HepG2 (cell line): ENCODE measurements around the gene TEDC1. TPM values are rescaled to one million over a fixed set of nuclear protein-coding genes. Genes with fewer than 3 reads are reported as not detected.

Experiments used
- ARID3A ChIP-seq: IDR thresholded peaks from 2 replicates; pipeline ENCODE4 v1.6.1; 2012; ENCODE audit warnings: low read depth, low read length, improper control_type of control experiment
- ATF1 ChIP-seq: IDR thresholded peaks from 2 replicates; pipeline ENCODE4 v1.6.1; 2016; ENCODE audit warnings: mild to moderate bottlenecking, control low read depth
- CTCF ChIP-seq: sonication (generic); formaldehyde crosslinking; IDR thresholded peaks from 2 replicates; pipeline ENCODE4 v1.5.0; 2020; ENCODE audit warnings: mild to moderate bottlenecking, missing genetic modification reagents, moderate library complexity
- DRAP1 ChIP-seq: IDR thresholded peaks from 2 replicates; pipeline ENCODE4 v1.6.1; 2016; ENCODE audit warnings: missing genetic modification reagents, missing compliant biosample characterization
- IRF2 ChIP-seq: IDR thresholded peaks from 2 replicates; pipeline ENCODE4 v1.6.1; 2018; ENCODE audit warnings: missing genetic modification reagents, missing compliant biosample characterization
- JUND ChIP-seq: sonication (generic); formaldehyde crosslinking; IDR thresholded peaks from 2 replicates; pipeline ENCODE4 v1.8.0; 2022; ENCODE audit warnings: mild to moderate bottlenecking, missing genetic modification reagents
- MEF2D ChIP-seq: sonication (generic); formaldehyde crosslinking; IDR thresholded peaks from 2 replicates; pipeline ENCODE4 v1.5.1; 2020; ENCODE audit warnings: mild to moderate bottlenecking, missing genetic modification reagents
- MTA1 ChIP-seq: sonication (generic); formaldehyde crosslinking; IDR thresholded peaks from 2 replicates; pipeline ENCODE4 v1.4.0; 2020; ENCODE audit warnings: missing genetic modification reagents, mild to moderate bottlenecking, borderline replicate concordance
- NFKB2 ChIP-seq: sonication (generic); formaldehyde crosslinking; IDR thresholded peaks from 2 replicates; pipeline ENCODE4 v1.4.0; 2020; ENCODE audit warnings: missing genetic modification reagents, borderline replicate concordance
- NKX3-1 ChIP-seq: sonication (generic); formaldehyde crosslinking; IDR thresholded peaks from 2 replicates; pipeline ENCODE4 v1.5.0; 2020; ENCODE audit warnings: missing genetic modification reagents
- PPARG ChIP-seq: conservative IDR thresholded peaks from 2 replicates; pipeline ENCODE4 v1.6.1; 2016; ENCODE audit warnings: missing biosample characterization, missing genetic modification reagents
- RCOR2 ChIP-seq: IDR thresholded peaks from 2 replicates; pipeline ENCODE4 v1.6.1; 2016; ENCODE audit warnings: missing biosample characterization, missing genetic modification reagents
- TRIM24 ChIP-seq: sonication (generic); formaldehyde crosslinking; IDR thresholded peaks from 2 replicates; pipeline ENCODE4 v1.8.0; 2022; ENCODE audit warnings: mild to moderate bottlenecking, missing genetic modification reagents
- ZBTB7B ChIP-seq: sonication (generic); formaldehyde crosslinking; IDR thresholded peaks from 2 replicates; pipeline ENCODE4 v1.4.0; 2020; ENCODE audit warnings: missing genetic modification reagents
- ZFYVE20 ChIP-seq: sonication (generic); formaldehyde crosslinking; IDR thresholded peaks from 2 replicates; pipeline ENCODE4 v1.8.0; 2023; ENCODE audit warnings: low read depth, mild to moderate bottlenecking, moderate library complexity, missing genetic modification reagents, borderline replicate concordance
- ZGPAT ChIP-seq: IDR thresholded peaks from 2 replicates; pipeline ENCODE4 v1.6.1; 2016; ENCODE audit warnings: mild to moderate bottlenecking
- ZNF121 ChIP-seq: sonication (generic); formaldehyde crosslinking; IDR thresholded peaks from 2 replicates; pipeline ENCODE4 v1.5.0; 2020; ENCODE audit warnings: mild to moderate bottlenecking, missing genetic modification reagents
- ZNF337 ChIP-seq: sonication (generic); formaldehyde crosslinking; IDR thresholded peaks from 2 replicates; pipeline ENCODE4 v1.5.1; 2020; ENCODE audit warnings: missing genetic modification reagents, low read depth, mild to moderate bottlenecking, borderline replicate concordance
- ZNF350 ChIP-seq: sonication (generic); formaldehyde crosslinking; IDR thresholded peaks from 2 replicates; pipeline ENCODE4 v1.4.0; 2020; ENCODE audit warnings: mild to moderate bottlenecking, low read depth, missing genetic modification reagents, borderline replicate concordance
- ZNF354B ChIP-seq: sonication (generic); formaldehyde crosslinking; IDR thresholded peaks from 2 replicates; pipeline ENCODE4 v1.8.0; 2022; ENCODE audit warnings: mild to moderate bottlenecking, missing genetic modification reagents
- ZNF850 ChIP-seq: sonication (generic); formaldehyde crosslinking; conservative IDR thresholded peaks from 2 replicates; pipeline ENCODE4 v1.9.0; 2021; ENCODE audit warnings: mild to moderate bottlenecking, missing genetic modification reagents
- polyA plus RNA-seq, 8 experiments: library from polyadenylated mRNA; depleted of rRNA in 3 of 8; stranded (reverse) in 7 of 8; unstranded in 1 of 8; fragments of >200 nt; fragmentation: Illumina TruSeq in 4 of 8; extraction: Trizol in 4 of 8; gene quantifications; 2 replicates each; pipeline versions ENCODE4 v1.2.1 to v1.2.3, GENCODE V29; 2011 to 2016; ENCODE audit warnings: low read depth in 4 of 8, missing spikeins in 1 of 8, mixed read lengths in 1 of 8; ENCODE audit not compliant: insufficient read depth in 1 of 8
- total RNA-seq, 5 experiments: library from RNA; depleted of rRNA; stranded (reverse); fragments of >200 nt; fragmentation: Illumina TruSeq; extraction: Trizol; gene quantifications; 2 replicates each; pipeline ENCODE4 v1.2.3, GENCODE V29; 2016; ENCODE audit warnings: low read depth in 1 of 5
- TF ChIP-seq, protein P1 (sequence below): sonication (generic); formaldehyde crosslinking; IDR thresholded peaks from 2 replicates; pipeline ENCODE4 v1.5.1; 2020; ENCODE audit warnings: mild to moderate bottlenecking, missing genetic modification reagents, moderate library complexity

The TEDC1 gene
- total and polyA plus RNA-seq, 2 of the 13 experiments (the other 11 are each of a cell fraction or from before 2014, with no cell fraction given): 5.7 to 27.4 TPM

- TF ChIP-seq DRAP1 (CRISPR knock-in tag) (no peak), ZFYVE20 (CRISPR knock-in tag) (no peak), ATF1 (no peak), ZNF354B (CRISPR knock-in tag) (no peak), JUND (no peak), ZBTB7B (CRISPR knock-in tag) (no peak), NFKB2 (CRISPR knock-in tag) (peak; percentile 49; the same call in 1 of the 2 replicates), ZNF121 (peak; percentile 39; the same call in 1 of the 2 replicates), ZGPAT (CRISPR knock-in tag) (no peak), NKX3-1 (no peak), ZNF350 (CRISPR knock-in tag) (no peak), MTA1 (CRISPR knock-in tag) (peak; percentile 62; the same call in 1 of the 2 replicates), PPARG (no peak), CTCF (CRISPR knock-in tag) (peak; percentile 81), MEF2D (CRISPR knock-in tag) (no peak), IRF2 (CRISPR knock-in tag) (no peak), RCOR2 (no peak), ZNF337 (no peak), ARID3A (no peak), ZNF850 (no peak), TRIM24 (no peak)
- TF ChIP-seq, protein P1, sequence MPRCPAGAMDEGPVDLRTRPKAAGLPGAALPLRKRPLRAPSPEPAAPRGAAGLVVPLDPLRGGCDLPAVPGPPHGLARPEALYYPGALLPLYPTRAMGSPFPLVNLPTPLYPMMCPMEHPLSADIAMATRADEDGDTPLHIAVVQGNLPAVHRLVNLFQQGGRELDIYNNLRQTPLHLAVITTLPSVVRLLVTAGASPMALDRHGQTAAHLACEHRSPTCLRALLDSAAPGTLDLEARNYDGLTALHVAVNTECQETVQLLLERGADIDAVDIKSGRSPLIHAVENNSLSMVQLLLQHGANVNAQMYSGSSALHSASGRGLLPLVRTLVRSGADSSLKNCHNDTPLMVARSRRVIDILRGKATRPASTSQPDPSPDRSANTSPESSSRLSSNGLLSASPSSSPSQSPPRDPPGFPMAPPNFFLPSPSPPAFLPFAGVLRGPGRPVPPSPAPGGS (CRISPR knock-in tag): no peak
Measured at GRCh38 chr14:105537580-105538474, 46.8 kb downstream of the TEDC1 start (continued).
